DOHH2 (cell line): ENCODE measurements around the gene PIK3CG.
A peak's percentile ranks its signal among the peaks of the same experiment; 100 is the strongest.

Experiments used
- H3F3A ChIP-seq: fragments of 200-600 bp; sonication (generic), shearing (Covaris generic); 2 replicates; pipeline ENCODE4 v1.6.0; 2016; ENCODE audit warnings: antibody characterized with exemption, mild to moderate bottlenecking; ENCODE audit not compliant: control insufficient read depth, insufficient read depth
- H3K27ac ChIP-seq: fragments of 200-600 bp; sonication (generic); 2 replicates; pipeline ENCODE4 v1.5.1; 2014; ENCODE audit warnings: low read depth, mild to moderate bottlenecking, low read length, moderate library complexity
- H3K27me3 ChIP-seq: fragments of 200-600 bp; sonication (generic); 2 replicates; pipeline ENCODE4 v1.6.1; 2014; ENCODE audit warnings: mild to moderate bottlenecking, low read length, mixed read lengths; ENCODE audit not compliant: control insufficient read depth
- H3K36me3 ChIP-seq: fragments of 200-600 bp; sonication (generic); 2 replicates; pipeline ENCODE4 v1.6.1; 2014; ENCODE audit warnings: mild to moderate bottlenecking, low read length, moderate library complexity, mixed read lengths; ENCODE audit not compliant: control insufficient read depth
- H3K4me1 ChIP-seq: fragments of 200-600 bp; sonication (generic); 2 replicates; pipeline ENCODE4 v1.6.1; 2014; ENCODE audit warnings: mild to moderate bottlenecking, low read length, mixed read lengths; ENCODE audit not compliant: control insufficient read depth
- H3K4me2 ChIP-seq: fragments of 200-600 bp; sonication (generic); 2 replicates; pipeline ENCODE4 v1.6.0; 2014; ENCODE audit warnings: mild to moderate bottlenecking, low read length, moderate library complexity
- H3K4me3 ChIP-seq: fragments of 200-600 bp; sonication (generic); 2 replicates; pipeline ENCODE4 v1.5.1; 2014; ENCODE audit warnings: mild to moderate bottlenecking, low read length, mixed read lengths
- H3K79me2 ChIP-seq: fragments of 200-600 bp; sonication (generic); 2 replicates; pipeline ENCODE4 v1.6.1; 2014; ENCODE audit warnings: mild to moderate bottlenecking, low read length, mixed read lengths; ENCODE audit not compliant: control insufficient read depth
- H3K9me2 ChIP-seq: fragments of 200-600 bp; sonication (generic); replicated peaks from 2 replicates; pipeline ENCODE4 v1.6.1; 2014; ENCODE audit warnings: mild to moderate bottlenecking, low read length, mixed read lengths; ENCODE audit not compliant: control insufficient read depth
- H3K9me3 ChIP-seq: fragments of 200-600 bp; sonication (generic); 2 replicates; pipeline ENCODE4 v1.6.1; 2014; ENCODE audit warnings: antibody characterized with exemption, low read length, mixed read lengths; ENCODE audit not compliant: control insufficient read depth, insufficient read depth
- H4K20me1 ChIP-seq: fragments of 200-600 bp; sonication (generic); 2 replicates; pipeline ENCODE4 v1.6.0; 2014; ENCODE audit warnings: low read depth, mild to moderate bottlenecking, antibody characterized with exemption, low read length, moderate library complexity; ENCODE audit not compliant: control insufficient read depth, insufficient read depth
- CTCF ChIP-seq: fragments of 200-600 bp; sonication (generic); IDR thresholded peaks from one replicate; pipeline ENCODE4 v1.5.1; 2014; ENCODE audit warnings: antibody characterized with exemption, mild to moderate bottlenecking, low read depth, low read length; ENCODE audit not compliant: poor library complexity, severe bottlenecking
- EZH2phosphoT487 ChIP-seq: fragments of 200-600 bp; sonication (generic); IDR thresholded peaks from 2 replicates; pipeline ENCODE4 v1.6.1; 2017; ENCODE audit warnings: borderline replicate concordance, mild to moderate bottlenecking, antibody characterized with exemption, low read length, moderate library complexity, mixed read lengths

Gene PIK3CG

GRCh38 chr7:106858618-106859532, 6.2 kb upstream of the PIK3CG start:
- H3K4me3 ChIP-seq, result no peak overlapping the region
- no peak overlapping the region for H3K27ac ChIP-seq
- 0 out of 2 replicates have a peak overlapping the region, but pooled peaks have one; percentile 2 for H3K4me2 ChIP-seq
- peaks cover 26% of the 10 kb centered on the region for H3K4me1 ChIP-seq
- no peaks in the 10 kb centered on the region for H4K20me1 ChIP-seq
- no peaks in the 10 kb centered on the region for H3K9me2 ChIP-seq
- no peaks in the 10 kb centered on the region for H3K79me2 ChIP-seq
- H3K9me3 ChIP-seq, result no peaks in the 10 kb centered on the region
- H3K27me3 ChIP-seq, result no peaks in the 10 kb centered on the region
- H3K36me3 ChIP-seq, result no peaks in the 10 kb centered on the region
- no peak for TF ChIP-seq EZH2phosphoT487
- TF ChIP-seq CTCF, result no peak
- H3F3A ChIP-seq, result no peaks in the 10 kb centered on the region

DNA sequence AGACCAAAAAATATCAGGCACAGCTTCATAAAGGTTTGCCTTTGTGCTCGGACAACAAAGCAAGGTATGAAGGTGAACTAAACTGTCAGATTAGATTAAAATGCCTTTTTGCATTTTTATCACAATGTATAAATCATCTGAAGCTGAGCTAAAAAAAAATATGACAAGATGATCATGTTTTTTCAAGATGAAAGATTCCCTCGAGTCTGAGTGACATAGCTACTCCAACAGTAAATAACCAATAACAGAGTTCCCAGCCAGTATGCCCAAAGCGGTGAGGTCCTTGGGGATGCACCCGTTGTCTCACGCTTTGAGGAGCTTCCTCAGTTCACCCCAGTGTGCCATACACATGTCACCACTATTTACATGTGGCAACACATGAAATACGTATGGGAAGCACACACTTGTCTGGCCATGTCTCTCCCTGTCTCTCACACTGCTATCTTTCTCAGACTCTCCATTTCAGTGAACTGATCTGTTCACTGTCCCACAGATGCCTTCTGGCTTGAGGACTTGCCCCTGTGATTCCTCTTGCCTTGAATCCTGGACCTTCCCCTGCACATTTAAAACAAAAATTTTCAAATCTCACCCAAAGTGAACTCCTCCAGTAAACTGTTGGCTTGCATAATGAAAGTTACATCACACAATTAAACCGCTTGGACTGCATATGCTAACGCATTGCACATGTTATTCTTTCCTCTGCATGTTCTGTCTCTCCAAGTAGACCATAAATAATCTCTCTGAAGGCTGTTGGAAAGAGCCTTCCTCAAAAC, 2.6 kb upstream of the PIK3CG start:
- Histone ChIP-seq H3K36me3 (peaks cover 14% of the 10 kb centered on the region), H3K4me2 (peak overlapping the region; percentile 79; the same call in 1 of the 2 replicates), H3K9me3 (no peaks in the 10 kb centered on the region), H3K27ac (no peak overlapping the region), H3K27me3 (no peaks in the 10 kb centered on the region), H3K4me1 (peaks cover 52% of the 10 kb centered on the region), H4K20me1 (no peaks in the 10 kb centered on the region), H3K4me3 (no peak overlapping the region), H3K9me2 (no peaks in the 10 kb centered on the region), H3K79me2 (peaks cover 22% of the 10 kb centered on the region), H3F3A (peaks cover 16% of the 10 kb centered on the region)
- no peak for TF ChIP-seq CTCF

GRCh38 chr7:106863274-106863997, 1.6 kb upstream of the PIK3CG start:
- TF ChIP-seq CTCF, result no peak
- TF ChIP-seq EZH2phosphoT487, result no peak

More at GRCh38 chr7:106863274-106863997, 1.6 kb upstream of the PIK3CG start:
- Histone ChIP-seq H3K27me3 (no peaks in the 10 kb centered on the region), H3K9me2 (no peaks in the 10 kb centered on the region), H3K9me3 (no peaks in the 10 kb centered on the region), H3F3A (peaks cover 16% of the 10 kb centered on the region), H3K4me3 (peak overlapping the region; percentile 87), H3K36me3 (peaks cover 23% of the 10 kb centered on the region), H4K20me1 (no peaks in the 10 kb centered on the region), H3K4me1 (peaks cover 55% of the 10 kb centered on the region), H3K27ac (no peak overlapping the region), H3K4me2 (peak overlapping the region; percentile 79), H3K79me2 (peaks cover 31% of the 10 kb centered on the region)
